Gastrocnemius medialis (tissue), 4 donors: ENCODE measurements around the gene RHOV.

Experiments used
- CTCF ChIP-seq, 5 experiments: fragments of 450-650 bp in 3 of 5; fragments of 200-600 bp in 2 of 5; sonication (generic) in 2 of 5; IDR thresholded peaks in 4 of 5; conservative IDR thresholded peaks in 1 of 5; 1 replicate in 4 of 5; 2 replicates in 1 of 5; pipeline ENCODE4 v1.5.1; 2016 to 2019; ENCODE audit warnings: antibody characterized with exemption in 5 of 5, mild to moderate bottlenecking in 3 of 5, moderate library complexity in 3 of 5
- POLR2A ChIP-seq, 2 donors: fragments of 450-650 bp; IDR thresholded peaks; one replicate each; pipeline ENCODE4 v1.6.1; 2017; ENCODE audit warnings: antibody characterized with exemption in 2 of 2, mild to moderate bottlenecking in 2 of 2, moderate library complexity in 2 of 2

GRCh38 chr15:40878785-40879184, 4.8 kb upstream of the RHOV start:
- TF ChIP-seq POLR2A (IDR thresholded peaks at IDR 0.05) (no peak), CTCF (IDR thresholded peaks at IDR 0.05 in 4 of 5, conservative IDR thresholded peaks at IDR 0.05 in 1 of 5) (no peak)
